PC-9 (cell line): Measurements from ENCODE around the gene TCP11L1. TPM values are rescaled to one million over a fixed set of nuclear protein-coding genes. Genes with fewer than 3 reads are reported as not detected.

Experiments used
- BruUV-seq: library from RNA; stranded (reverse); fragments of 400-500 nt; replicated peaks from 2 replicates; lab custom pipeline; 2021; lab: Mats Ljungman, UMichigan
- CTCF ChIA-PET: fragments of 300-600 bp; sonication (Branson Sonifier 250); formaldehyde crosslinking; loops from one replicate; lab custom pipeline; 2022; ENCODE audit warnings: antibody characterized with exemption; lab: Charles Lee
- POLR2A ChIA-PET: fragments of 300-600 bp; sonication (Branson Sonifier 250); formaldehyde crosslinking; loops from one replicate; lab custom pipeline; 2022; ENCODE audit warnings: antibody characterized with exemption; ENCODE audit not compliant: unreplicated experiment; lab: Charles Lee
- DNase-seq, 2 experiments: peaks; one replicate each; pipeline versions ENCODE4 v3.0.0 to v3.0.0-alpha.2; 2015 to 2022; ENCODE audit warnings: mixed read lengths in 1 of 2
- H2AFZ ChIP-seq: fragments of 200-600 bp; sonication (generic); 2 replicates; pipeline ENCODE4 v1.8.1; 2017; ENCODE audit warnings: antibody characterized with exemption
- H3F3A ChIP-seq: fragments of 200-600 bp; sonication (generic); 2 replicates; pipeline ENCODE4 v1.8.1; 2017; ENCODE audit warnings: antibody characterized with exemption, mild to moderate bottlenecking, low read depth; ENCODE audit not compliant: insufficient read depth
- H3K27ac ChIP-seq: fragments of 200-600 bp; sonication (generic); 2 replicates; pipeline ENCODE4 v1.6.1; 2016; ENCODE audit warnings: mixed run types
- H3K27me3 ChIP-seq: fragments of 200-600 bp; sonication (generic); 2 replicates; pipeline ENCODE4 v1.6.1; 2016; ENCODE audit warnings: low read depth, mixed run types; ENCODE audit not compliant: insufficient read depth
- H3K36me3 ChIP-seq: fragments of 200-600 bp; sonication (generic); 2 replicates; pipeline ENCODE4 v1.6.1; 2016; ENCODE audit warnings: low read depth, mixed run types
- H3K4me1 ChIP-seq: fragments of 200-600 bp; sonication (generic); replicated peaks from 2 replicates; pipeline ENCODE4 v1.6.1; 2016; ENCODE audit warnings: mixed run types; ENCODE audit not compliant: insufficient read depth
- H3K4me2 ChIP-seq: fragments of 200-600 bp; sonication (generic); 2 replicates; pipeline ENCODE4 v1.6.1; 2017; ENCODE audit warnings: mixed run types
- H3K4me3 ChIP-seq: fragments of 200-600 bp; sonication (generic); 2 replicates; pipeline ENCODE4 v1.6.1; 2016; ENCODE audit warnings: mixed run types
- H3K79me2 ChIP-seq: fragments of 200-600 bp; sonication (generic); 2 replicates; pipeline ENCODE4 v1.6.1; 2017; ENCODE audit warnings: low read depth, mixed run types
- H3K9me2 ChIP-seq: fragments of 200-600 bp; sonication (generic); 2 replicates; pipeline ENCODE4 v1.8.1; 2017; ENCODE audit warnings: mild to moderate bottlenecking; ENCODE audit not compliant: insufficient read depth
- H3K9me3 ChIP-seq: fragments of 200-600 bp; sonication (generic); 2 replicates; pipeline ENCODE4 v1.8.1; 2016; ENCODE audit warnings: low read depth; ENCODE audit not compliant: insufficient read depth
- H4K20me1 ChIP-seq: fragments of 200-600 bp; sonication (generic); 2 replicates; pipeline ENCODE4 v1.8.1; 2017; ENCODE audit not compliant: insufficient read depth
- CTCF ChIP-seq: fragments of 200-600 bp; sonication (generic); conservative IDR thresholded peaks from 2 replicates; pipeline ENCODE4 v1.6.1; 2017; ENCODE audit warnings: mixed run types, antibody characterized with exemption, mild to moderate bottlenecking, moderate library complexity
- EZH2 ChIP-seq: fragments of 200-600 bp; sonication (generic); IDR thresholded peaks from 2 replicates; pipeline ENCODE4 v1.8.0; 2017; ENCODE audit warnings: antibody characterized with exemption, low read depth
- intact Hi-C: fragments of 100-400 bp; cut with micrococcal nuclease; formaldehyde crosslinking; loops from one replicate; pipeline ENCODE4 v1.10.0; 2022; ENCODE audit not compliant: unreplicated experiment
- total RNA-seq: library from RNA; stranded (reverse); gene quantifications from 2 replicates; pipeline ENCODE4 v1.2.3, GENCODE V29; 2021

TCP11L1 gene
- total RNA-seq, 1 experiment from 2014 or later: 8.1 TPM

DNA sequence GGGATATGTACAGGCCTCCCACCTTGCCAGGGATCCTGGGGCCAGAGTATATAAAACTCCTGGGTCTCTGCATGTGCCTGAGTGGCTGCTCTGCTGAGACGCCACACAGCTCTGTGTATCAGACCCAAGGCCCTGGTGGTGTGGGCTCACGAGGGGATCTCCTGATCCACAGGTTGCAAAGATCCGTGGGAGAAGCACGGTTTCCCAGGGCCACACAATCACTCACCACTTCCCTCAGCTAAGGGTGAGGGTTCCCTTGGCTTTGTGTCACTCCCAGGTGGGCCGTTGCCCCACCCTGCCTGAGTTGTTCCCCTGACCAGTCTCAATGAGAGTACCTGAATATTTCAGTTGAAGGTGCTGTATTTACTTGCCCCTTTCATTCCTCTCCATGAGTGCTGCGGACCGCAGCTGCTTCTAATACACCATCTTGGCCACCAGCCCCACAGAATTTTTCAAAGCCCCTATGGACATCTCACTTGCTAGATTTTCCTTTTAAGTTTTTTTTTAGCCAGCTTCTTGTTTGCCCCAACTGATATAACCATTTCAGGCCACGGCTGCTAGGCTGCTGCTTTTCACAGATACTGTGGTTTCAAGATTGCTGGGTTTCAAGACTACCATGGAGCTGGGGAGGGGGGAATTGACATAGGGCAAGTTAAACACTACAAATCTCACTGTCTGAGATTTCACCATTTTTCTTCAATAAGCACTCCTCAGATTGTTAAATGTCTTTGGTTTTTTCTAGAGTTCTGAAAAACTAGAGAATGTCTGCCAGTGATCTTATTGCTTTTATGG lies 37.4 kb upstream of the TCP11L1 start:
- H2AFZ ChIP-seq: no peak overlapping the region
- CTCF ChIA-PET: no interaction called here

DNA sequence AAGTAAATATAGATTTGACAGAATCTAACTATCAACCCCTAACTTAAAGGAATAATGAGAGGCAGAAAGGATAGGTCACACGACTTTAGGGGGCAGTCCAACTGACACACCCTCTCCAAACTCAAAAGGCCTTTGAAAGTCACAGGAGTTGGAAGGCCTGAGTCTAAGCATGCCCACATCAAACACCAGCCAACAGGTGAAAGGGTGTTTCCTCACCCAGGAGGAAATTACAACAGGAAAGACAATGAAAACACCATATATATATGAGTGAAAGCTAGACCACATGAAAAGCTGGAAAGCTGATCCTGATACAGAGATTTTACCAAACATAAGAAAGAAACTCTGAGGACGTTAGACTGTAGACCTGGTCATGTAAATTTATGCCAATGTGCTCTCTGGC lies 34.2 kb upstream of the TCP11L1 start:
- no peaks in the 10 kb centered on the region for H3K36me3 ChIP-seq
- no peak overlapping the region for H3K27ac ChIP-seq
- H3K4me3 ChIP-seq: no peak overlapping the region
- no peaks in the 10 kb centered on the region for H4K20me1 ChIP-seq
- intact Hi-C loops: no loop called here
- no peaks in the 10 kb centered on the region for H3K9me2 ChIP-seq
- no peak overlapping the region for H2AFZ ChIP-seq
- no peak overlapping the region for H3K4me2 ChIP-seq
- no peaks in the 10 kb centered on the region for H3K27me3 ChIP-seq
- H3K9me3 ChIP-seq: no peaks in the 10 kb centered on the region
- ChIA-PET CTCF (no interaction called here), POLR2A (interaction anchor here (0.7 kb wide), 1 partner anchor 41 kb away, joined by 5 read pairs; no protein-coding TSS in a partner anchor)
- no peak for DNase-seq
- TF ChIP-seq CTCF: no peak
- no peak for TF ChIP-seq EZH2
- no peaks in the 10 kb centered on the region for H3K79me2 ChIP-seq
- peaks cover 7% of the 10 kb centered on the region for H3K4me1 ChIP-seq
- BruUV-seq: no TSS peak
- no peaks in the 10 kb centered on the region for H3F3A ChIP-seq

More for the DNA sequence above, 37.4 kb upstream of the TCP11L1 start:
- Histone ChIP-seq H3K27ac (no peak overlapping the region), H3K79me2 (no peaks in the 10 kb centered on the region), H3K4me1 (peaks cover 11% of the 10 kb centered on the region), H3K9me3 (no peaks in the 10 kb centered on the region), H3K4me3 (no peak overlapping the region), H3F3A (no peaks in the 10 kb centered on the region), H3K9me2 (no peaks in the 10 kb centered on the region), H4K20me1 (no peaks in the 10 kb centered on the region), H3K36me3 (no peaks in the 10 kb centered on the region), H3K27me3 (no peaks in the 10 kb centered on the region), H3K4me2 (no peak overlapping the region)
- no peak for DNase-seq
- no TSS peak for BruUV-seq
- intact Hi-C loops: no loop called here
- POLR2A ChIA-PET: no interaction called here
- TF ChIP-seq CTCF: no peak
- TF ChIP-seq EZH2: no peak

GRCh38 chr11:33006010-33006409 lies 33.4 kb upstream of the TCP11L1 start:
- intact Hi-C loops: no loop called here
- Histone ChIP-seq H3K4me1 (no peaks in the 10 kb centered on the region), H4K20me1 (no peaks in the 10 kb centered on the region), H3K9me3 (no peaks in the 10 kb centered on the region), H3K36me3 (no peaks in the 10 kb centered on the region), H3K27ac (no peak overlapping the region), H3K4me3 (no peak overlapping the region), H3F3A (no peaks in the 10 kb centered on the region), H3K4me2 (no peak overlapping the region), H2AFZ (no peak overlapping the region), H3K27me3 (no peaks in the 10 kb centered on the region), H3K79me2 (no peaks in the 10 kb centered on the region), H3K9me2 (no peaks in the 10 kb centered on the region)
- no peak for TF ChIP-seq CTCF
- TF ChIP-seq EZH2: no peak
- no peak for DNase-seq
- CTCF ChIA-PET: no interaction called here
- POLR2A ChIA-PET: no interaction called here
- BruUV-seq: no TSS peak
